MM.1S (cell line): Measurements from ENCODE around the gene PCMT1.

Source experiments
- EZH2 ChIP-seq: fragments of 300-600 bp; sonication (generic); optimal IDR thresholded peaks from 2 replicates; pipeline ENCODE3; 2017; ENCODE audit warnings: low read depth, mild to moderate bottlenecking, antibody characterized with exemption, low read length, mixed read lengths
- TF ChIP-seq, protein P1 (sequence below): fragments of 300-600 bp; sonication (generic); IDR thresholded peaks from 2 replicates; pipeline ENCODE4 v1.5.1; 2016; ENCODE audit warnings: antibody characterized with exemption, low read length, mixed read lengths

DNA sequence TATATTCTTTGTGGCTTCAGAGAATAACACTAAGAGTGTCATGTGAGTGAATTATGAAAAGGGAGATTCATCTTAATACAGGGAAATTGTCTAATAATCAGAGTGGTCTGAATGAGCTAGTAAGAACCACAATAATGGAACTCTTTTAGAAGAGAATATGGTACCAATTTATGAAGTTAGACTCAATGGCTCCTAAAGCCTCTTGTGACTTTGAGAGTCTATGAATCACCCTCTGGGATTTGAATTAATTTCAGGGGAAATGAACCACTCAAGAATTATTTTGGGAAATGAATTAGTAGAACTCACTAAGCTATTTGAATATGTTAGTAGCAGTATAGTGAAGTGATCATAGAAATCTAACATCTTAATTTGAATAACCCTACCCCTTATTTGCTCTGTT, 14.3 kb downstream of the PCMT1 start:
- TF ChIP-seq, protein P1, sequence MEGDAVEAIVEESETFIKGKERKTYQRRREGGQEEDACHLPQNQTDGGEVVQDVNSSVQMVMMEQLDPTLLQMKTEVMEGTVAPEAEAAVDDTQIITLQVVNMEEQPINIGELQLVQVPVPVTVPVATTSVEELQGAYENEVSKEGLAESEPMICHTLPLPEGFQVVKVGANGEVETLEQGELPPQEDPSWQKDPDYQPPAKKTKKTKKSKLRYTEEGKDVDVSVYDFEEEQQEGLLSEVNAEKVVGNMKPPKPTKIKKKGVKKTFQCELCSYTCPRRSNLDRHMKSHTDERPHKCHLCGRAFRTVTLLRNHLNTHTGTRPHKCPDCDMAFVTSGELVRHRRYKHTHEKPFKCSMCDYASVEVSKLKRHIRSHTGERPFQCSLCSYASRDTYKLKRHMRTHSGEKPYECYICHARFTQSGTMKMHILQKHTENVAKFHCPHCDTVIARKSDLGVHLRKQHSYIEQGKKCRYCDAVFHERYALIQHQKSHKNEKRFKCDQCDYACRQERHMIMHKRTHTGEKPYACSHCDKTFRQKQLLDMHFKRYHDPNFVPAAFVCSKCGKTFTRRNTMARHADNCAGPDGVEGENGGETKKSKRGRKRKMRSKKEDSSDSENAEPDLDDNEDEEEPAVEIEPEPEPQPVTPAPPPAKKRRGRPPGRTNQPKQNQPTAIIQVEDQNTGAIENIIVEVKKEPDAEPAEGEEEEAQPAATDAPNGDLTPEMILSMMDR: no peak
- TF ChIP-seq EZH2: no peak
